Measurements from ENCODE around the gene COL20A1. TPM values are rescaled to one million over a fixed set of nuclear protein-coding genes. Genes with fewer than 3 reads are reported as not detected.

The COL20A1 gene
- polyA plus RNA-seq, 2 of the 4 experiments (the other 2 are of a cell fraction): 0.21 to 0.93 TPM

GRCh38 chr20:63360850-63361518 is 68.0 kb downstream of the COL20A1 start, which contains the start of gene CHRNA4:
Gene CHRNA4, minus strand, starts transcription at chr20:63361349. Its CDS starts 184 bp downstream, at chr20:63361165.
- ATAC-seq: peak in 1 of 2 experiments; percentile 29; a peak in 3 of 6 replicates
- H3K4me1 ChIP-seq: 0 out of 3 replicates have a peak, but pooled peaks cover 4% of the 10 kb centered on the region
- ChIA-PET CTCF (interaction anchor here (0.9 to 4.8 kb wide), 3 partner anchors 20 to 52 kb away, joined by 3 to 21 read pairs (median 11); no protein-coding TSS in a partner anchor), POLR2A (no interaction called here)
- peak within 1 kb of the TSS; percentile 82 for H3K4me2 ChIP-seq
- FAIRE-seq: no peak
- 0% methylated on average over 2 of the region's 79 CpGs for WGBS (ENCODE audit: missing lambda C conversion rate)
- peak within 1 kb of the TSS in 1 of 2 experiments; percentile 57; a peak in 3 of 6 replicates for H3K27ac ChIP-seq
- peak within 1 kb of the TSS; percentile 36 for H3K4me3 ChIP-seq
- no peak for TF ChIP-seq FOSL2 (IDR thresholded peaks at IDR 0.05)
- no peak for TF ChIP-seq FOSL2 (CRISPR knock-in tag; IDR thresholded peaks at IDR 0.05)
- no peak for TF ChIP-seq BCL3 (IDR thresholded peaks at IDR 0.05)
- TF ChIP-seq RCOR1 (IDR thresholded peaks at IDR 0.05; ENCODE audit: low read depth, low read length): no peak
- no peak for TF ChIP-seq POLR2AphosphoS2 (conservative IDR thresholded peaks at IDR 0.05; ENCODE audit: low read length)
- TF ChIP-seq ZNF302 (CRISPR knock-in tag; IDR thresholded peaks at IDR 0.05): no peak
- TF ChIP-seq MAFK (IDR thresholded peaks at IDR 0.05; ENCODE audit: partially characterized antibody): no peak
- no peaks in the 10 kb centered on the region for H3K9me3 ChIP-seq
- DNase-seq (ENCODE audit: low read depth in 1 of 2, low spot score in 1 of 2): peak in 1 of 2 experiments; percentile 38

GRCh38 chr20:63361519-63362435 is 68.8 kb downstream of the COL20A1 start:
- 41% methylated on average over 39 of the region's 50 CpGs for WGBS (ENCODE audit: missing lambda C conversion rate)
- H3K27ac ChIP-seq: no peak overlapping the region
- H3K4me1 ChIP-seq: 0 out of 3 replicates have a peak, but pooled peaks cover 4% of the 10 kb centered on the region
- no peak for FAIRE-seq
- TF ChIP-seq NPAS2 (CRISPR knock-in tag; IDR thresholded peaks at IDR 0.05; ENCODE audit: borderline replicate concordance) (no peak), ELK1 (IDR thresholded peaks at IDR 0.05; ENCODE audit: low read depth, low read length) (no peak), BCL3 (IDR thresholded peaks at IDR 0.05) (no peak), EP300 (IDR thresholded peaks at IDR 0.05) (no peak), NFE2L2 (conservative IDR thresholded peaks at IDR 0.05; ENCODE audit: low read length) (no peak)
- no peak overlapping the region; the same call in 2 of the 3 replicates for H3K4me2 ChIP-seq
- H3K4me3 ChIP-seq: no peak overlapping the region
- H3K9me3 ChIP-seq: no peaks in the 10 kb centered on the region
- no peak for DNase-seq (ENCODE audit: low read depth in 1 of 2, low spot score in 1 of 2)
- ChIA-PET CTCF (interaction anchor here (0.7 to 4.8 kb wide), 4 partner anchors 19 to 53 kb away, joined by 3 to 21 read pairs (median 8); no protein-coding TSS in a partner anchor), POLR2A (no interaction called here)
- peak in 1 of 2 experiments; percentile 36; a peak in 3 of 6 replicates for ATAC-seq

GRCh38 chr20:63362436-63363009 is 69.5 kb downstream of the COL20A1 start:
- ATAC-seq (peak in 1 of 2 experiments; percentile 11; a peak in 3 of 6 replicates), FAIRE-seq (no peak), DNase-seq (ENCODE audit: low read depth in 1 of 2, low spot score in 1 of 2) (no peak)
- H3K4me1 ChIP-seq: 0 out of 3 replicates have a peak, but pooled peaks cover 4% of the 10 kb centered on the region
- no peak overlapping the region for H3K4me2 ChIP-seq
- ChIA-PET CTCF (interaction anchor here (0.7 to 2.3 kb wide), 4 partner anchors 18 to 52 kb away, joined by 3 to 11 read pairs (median 4); no protein-coding TSS in a partner anchor), POLR2A (no interaction called here)
- no peak for TF ChIP-seq CBX2 (IDR thresholded peaks at IDR 0.05; ENCODE audit: borderline replicate concordance, low read depth)
- TF ChIP-seq JUN (IDR thresholded peaks at IDR 0.05): no peak
- TF ChIP-seq PHF8 (IDR thresholded peaks at IDR 0.05; ENCODE audit: borderline replicate concordance, low read depth): no peak
- TF ChIP-seq EP300 (IDR thresholded peaks at IDR 0.05): no peak
- TF ChIP-seq MAX (IDR thresholded peaks at IDR 0.05): no peak
- TF ChIP-seq RCOR1 (IDR thresholded peaks at IDR 0.05; ENCODE audit: low read depth, low read length): no peak
- TF ChIP-seq KDM1A (IDR thresholded peaks at IDR 0.05; ENCODE audit: low read depth): no peak
- TF ChIP-seq HOXB5 (CRISPR knock-in tag; IDR thresholded peaks at IDR 0.05): no peak
- TF ChIP-seq FOXS1 (CRISPR knock-in tag; IDR thresholded peaks at IDR 0.05): no peak
- TF ChIP-seq EHMT2 (IDR thresholded peaks at IDR 0.05; ENCODE audit: low read depth): no peak
- no peak for TF ChIP-seq ZFP36 (IDR thresholded peaks at IDR 0.05; ENCODE audit: borderline replicate concordance, partially characterized antibody)
- 79% methylated on average over 15 of the region's 16 CpGs for WGBS (ENCODE audit: missing lambda C conversion rate)
- no peak overlapping the region for H3K27ac ChIP-seq
- H3K4me3 ChIP-seq: no peak overlapping the region
- H3K9me3 ChIP-seq: no peaks in the 10 kb centered on the region

All from A549 (cell line).